ENCODE measurements around the gene FLYWCH1.

Gene FLYWCH1

DNA sequence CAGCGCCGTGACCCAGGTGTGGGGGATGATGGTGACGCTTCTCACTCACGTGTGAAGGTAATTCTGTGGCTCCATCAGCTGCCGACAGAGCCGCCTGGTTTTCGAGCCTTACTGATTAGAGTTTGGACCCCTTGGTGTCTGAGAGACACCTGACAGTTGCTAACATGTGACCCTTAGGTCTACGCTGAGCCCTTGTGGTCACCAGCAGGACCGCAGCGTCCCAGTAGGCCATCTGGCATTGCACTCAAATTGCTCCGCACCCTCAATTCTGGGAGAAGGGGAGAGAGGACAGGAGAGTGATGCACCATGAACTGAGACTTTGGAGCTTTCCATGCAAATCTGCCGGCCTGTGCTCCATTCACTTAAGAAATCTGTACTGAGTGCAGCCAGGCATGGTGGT lies 2.5 kb downstream of the FLYWCH1 start:
- TF ChIP-seq, protein P1, sequence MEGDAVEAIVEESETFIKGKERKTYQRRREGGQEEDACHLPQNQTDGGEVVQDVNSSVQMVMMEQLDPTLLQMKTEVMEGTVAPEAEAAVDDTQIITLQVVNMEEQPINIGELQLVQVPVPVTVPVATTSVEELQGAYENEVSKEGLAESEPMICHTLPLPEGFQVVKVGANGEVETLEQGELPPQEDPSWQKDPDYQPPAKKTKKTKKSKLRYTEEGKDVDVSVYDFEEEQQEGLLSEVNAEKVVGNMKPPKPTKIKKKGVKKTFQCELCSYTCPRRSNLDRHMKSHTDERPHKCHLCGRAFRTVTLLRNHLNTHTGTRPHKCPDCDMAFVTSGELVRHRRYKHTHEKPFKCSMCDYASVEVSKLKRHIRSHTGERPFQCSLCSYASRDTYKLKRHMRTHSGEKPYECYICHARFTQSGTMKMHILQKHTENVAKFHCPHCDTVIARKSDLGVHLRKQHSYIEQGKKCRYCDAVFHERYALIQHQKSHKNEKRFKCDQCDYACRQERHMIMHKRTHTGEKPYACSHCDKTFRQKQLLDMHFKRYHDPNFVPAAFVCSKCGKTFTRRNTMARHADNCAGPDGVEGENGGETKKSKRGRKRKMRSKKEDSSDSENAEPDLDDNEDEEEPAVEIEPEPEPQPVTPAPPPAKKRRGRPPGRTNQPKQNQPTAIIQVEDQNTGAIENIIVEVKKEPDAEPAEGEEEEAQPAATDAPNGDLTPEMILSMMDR (IDR thresholded peaks at IDR 0.05) = no peak
- DNase-seq = no peak
- Histone ChIP-seq H3K36me3 (peaks cover 19 to 40% (median 23%) of the 10 kb centered on the region in 3 donors), H3K4me1 (peaks cover 0 to 26% (median 14%) of the 10 kb centered on the region in 4 donors), H3K27ac (no peak overlapping the region), H3K4me3 (no peak overlapping the region), H3K9me3 (no peaks in the 10 kb centered on the region), H3K27me3 (no peaks in the 10 kb centered on the region)
- intact Hi-C loops (cut with DNase I; ENCODE audit: low total_unique reads) = no loop called here

DNA sequence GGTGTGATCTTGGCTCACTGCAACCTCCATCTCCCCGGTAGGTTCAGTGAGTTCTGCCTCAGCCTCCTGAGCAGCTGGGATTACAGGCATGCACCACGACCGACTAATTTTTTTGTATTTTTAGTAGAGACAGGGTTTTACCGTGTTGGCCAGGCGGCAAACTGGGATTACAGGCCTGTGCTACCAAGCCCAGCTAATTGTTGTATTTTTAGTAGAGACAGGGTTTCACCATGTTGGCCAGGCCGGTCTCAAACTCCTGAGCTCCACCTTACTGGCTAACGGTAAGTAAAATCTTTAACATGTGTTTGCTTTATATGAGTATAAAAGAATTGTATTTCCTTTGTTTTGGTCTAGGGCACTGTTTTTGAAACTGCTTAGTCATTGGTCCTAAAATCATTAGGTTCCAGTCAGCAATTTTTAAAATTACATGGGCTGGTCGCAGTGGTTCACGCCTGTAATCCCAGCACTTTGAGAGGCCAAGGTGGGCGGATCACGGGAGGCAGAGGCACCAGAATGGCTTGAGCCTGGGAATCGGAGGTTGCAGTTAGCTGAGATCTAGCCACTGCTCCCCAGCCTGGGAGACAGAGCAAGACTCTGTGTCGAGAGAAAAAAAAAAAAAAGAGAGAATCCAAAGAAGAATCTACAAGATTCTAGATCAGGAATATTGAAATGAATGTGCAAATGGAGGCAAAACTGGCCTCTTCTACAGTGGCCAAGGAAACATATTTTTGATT lies 3.6 kb downstream of the FLYWCH1 start:
- no peaks in the 10 kb centered on the region for H3K9me3 ChIP-seq
- H3K4me1 ChIP-seq = peaks cover 0 to 30% (median 18%) of the 10 kb centered on the region in 4 donors
- intact Hi-C loops (cut with DNase I; ENCODE audit: low total_unique reads) = no loop called here
- H3K36me3 ChIP-seq = peaks cover 19 to 40% (median 23%) of the 10 kb centered on the region in 3 donors
- no peak for DNase-seq
- TF ChIP-seq, protein P1 (IDR thresholded peaks at IDR 0.05) = no peak
- no peaks in the 10 kb centered on the region for H3K27me3 ChIP-seq
- H3K4me3 ChIP-seq = no peak overlapping the region
- H3K27ac ChIP-seq = no peak overlapping the region

DNA sequence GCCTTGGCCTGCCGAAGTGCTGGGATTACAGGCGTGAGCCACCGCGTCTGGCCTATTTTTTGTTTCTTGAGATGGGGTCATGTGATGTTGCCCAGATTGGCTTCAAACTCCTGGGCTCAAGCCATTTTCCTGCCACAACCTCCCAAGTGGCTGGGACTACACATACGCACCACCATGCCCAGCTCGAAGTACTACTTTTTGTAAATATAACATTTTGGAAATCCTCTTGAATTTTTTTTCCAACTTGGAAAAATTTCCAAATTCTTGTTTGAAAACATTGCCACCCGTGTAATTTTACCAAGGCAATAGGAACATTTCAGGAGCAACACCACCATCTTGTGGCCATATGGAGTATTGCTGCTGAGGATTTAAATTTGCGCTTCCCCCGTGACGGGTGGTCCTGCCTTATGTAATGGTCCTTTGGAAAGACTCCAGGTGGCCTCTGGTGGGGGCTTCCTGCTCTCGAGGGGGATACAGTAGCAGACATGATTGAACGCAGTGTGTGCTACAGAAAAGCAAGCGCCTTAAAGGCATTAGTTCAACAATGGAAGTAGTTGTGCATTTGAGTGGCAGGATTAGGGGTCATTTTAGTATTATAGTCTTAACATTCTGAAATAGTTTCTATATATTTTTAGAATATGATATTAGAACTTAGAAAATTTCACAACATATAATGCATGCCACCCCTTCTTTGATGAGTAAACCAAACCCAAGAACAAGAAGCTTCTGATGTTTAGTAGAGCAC lies 8.0 kb downstream of the FLYWCH1 start:
- peak; percentile 65 to 89 for DNase-seq
- TF ChIP-seq, protein P1 (IDR thresholded peaks at IDR 0.05) = peak; percentile 90 to 98
- intact Hi-C loops (cut with DNase I; ENCODE audit: low total_unique reads) = loop anchor here (2.0 kb wide), 1 partner anchor 45 kb away; no protein-coding TSS in a partner anchor
- no peaks in the 10 kb centered on the region for H3K9me3 ChIP-seq
- H3K4me1 ChIP-seq = peaks cover 0 to 14% (median 4%) of the 10 kb centered on the region in 4 donors
- no peak overlapping the region for H3K4me3 ChIP-seq
- peaks cover 12 to 59% (median 20%) of the 10 kb centered on the region in 3 donors for H3K36me3 ChIP-seq
- H3K27ac ChIP-seq = peak overlapping the region; percentile 69 to 80
- no peaks in the 10 kb centered on the region for H3K27me3 ChIP-seq

DNA sequence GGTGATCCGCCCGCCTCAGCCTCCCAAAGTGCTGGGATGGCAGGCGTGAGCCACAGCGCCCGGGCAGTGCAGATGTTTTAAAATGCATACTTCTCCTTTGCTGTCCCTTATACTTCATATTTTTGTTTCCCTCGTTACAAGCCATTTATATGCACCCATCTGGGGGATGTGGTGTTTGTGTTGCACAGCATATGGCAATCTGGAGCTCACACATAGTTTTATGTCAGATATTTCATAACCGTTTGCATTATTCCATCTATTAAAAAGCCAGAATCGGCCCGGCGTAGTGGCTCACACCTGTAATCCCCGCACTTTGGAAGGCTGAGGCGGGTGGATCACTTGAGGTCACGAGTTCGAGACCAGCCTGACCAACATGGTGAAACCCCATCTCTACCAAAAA lies 11.8 kb downstream of the FLYWCH1 start:
- DNase-seq = no peak
- TF ChIP-seq, protein P1 (IDR thresholded peaks at IDR 0.05) = no peak
- Histone ChIP-seq H3K4me3 (no peak overlapping the region), H3K27me3 (no peaks in the 10 kb centered on the region), H3K27ac (no peak overlapping the region), H3K36me3 (peaks cover 0 to 27% (median 8%) of the 10 kb centered on the region in 3 donors), H3K9me3 (no peaks in the 10 kb centered on the region), H3K4me1 (peaks cover 0 to 32% (median 10%) of the 10 kb centered on the region in 4 donors)
- intact Hi-C loops (cut with DNase I; ENCODE audit: low total_unique reads) = no loop called here

DNA sequence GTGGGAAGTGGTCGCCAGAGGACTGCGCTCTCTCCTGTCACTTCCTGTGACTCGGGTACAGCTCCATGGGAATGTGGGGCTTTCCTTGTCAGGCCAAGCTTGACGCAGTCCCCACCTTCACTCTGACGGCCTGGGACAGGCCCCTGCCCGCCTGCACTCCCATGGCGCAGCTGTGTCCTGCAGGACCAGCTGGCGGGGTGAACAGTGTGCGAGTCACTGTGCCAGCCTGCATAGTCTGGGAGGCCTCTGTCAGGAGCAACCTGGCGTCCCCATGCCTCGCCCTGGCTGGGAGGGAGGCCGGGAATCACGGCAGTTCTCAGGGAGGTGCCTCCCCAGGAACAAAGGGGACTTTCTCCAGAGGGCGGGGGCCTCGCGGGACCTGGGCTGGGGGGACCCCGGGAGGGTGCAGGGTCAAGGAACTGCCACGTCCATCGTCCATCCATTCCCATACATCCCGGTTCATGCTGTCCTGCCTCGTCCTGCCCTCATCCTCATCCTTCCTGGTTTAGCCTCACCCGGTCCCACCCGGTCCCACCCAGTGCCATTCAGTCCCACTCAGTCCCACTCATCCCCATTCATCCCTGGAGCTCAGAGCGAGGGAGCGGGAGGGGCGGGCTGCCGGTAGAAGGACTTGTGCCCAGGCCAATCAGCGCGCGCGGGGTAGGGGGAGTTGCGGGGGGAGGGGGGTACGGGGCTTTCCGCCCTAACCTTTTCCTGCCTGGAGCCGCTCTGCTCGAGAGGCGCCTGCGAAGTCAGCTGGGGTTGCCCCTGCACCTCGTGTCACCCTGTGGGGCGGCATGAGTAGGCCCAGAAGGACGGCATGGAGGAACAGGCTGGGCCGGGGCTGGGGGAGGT lies 13.4 kb downstream of the FLYWCH1 start:
- peaks cover 2 to 35% (median 13%) of the 10 kb centered on the region in 3 donors for H3K36me3 ChIP-seq
- TF ChIP-seq, protein P1 (IDR thresholded peaks at IDR 0.05) = no peak
- H3K4me3 ChIP-seq = no peak overlapping the region
- peaks cover 0 to 23% (median 6%) of the 10 kb centered on the region in 4 donors for H3K4me1 ChIP-seq
- intact Hi-C loops (cut with DNase I; ENCODE audit: low total_unique reads) = no loop called here
- H3K9me3 ChIP-seq = no peaks in the 10 kb centered on the region
- H3K27ac ChIP-seq = no peak overlapping the region
- no peak for DNase-seq
- H3K27me3 ChIP-seq = no peaks in the 10 kb centered on the region

Data from tibial artery (tissue), 4 donors.